G401.6 (cell line): ENCODE measurements around the gene PKD1.

ENCODE experiments used
- FAIRE-seq: peaks from 2 replicates; lab custom pipeline; 2012; peaks lifted over from hg19 to GRCh38; lab: Jason Lieb, UNC

Gene PKD1

DNA sequence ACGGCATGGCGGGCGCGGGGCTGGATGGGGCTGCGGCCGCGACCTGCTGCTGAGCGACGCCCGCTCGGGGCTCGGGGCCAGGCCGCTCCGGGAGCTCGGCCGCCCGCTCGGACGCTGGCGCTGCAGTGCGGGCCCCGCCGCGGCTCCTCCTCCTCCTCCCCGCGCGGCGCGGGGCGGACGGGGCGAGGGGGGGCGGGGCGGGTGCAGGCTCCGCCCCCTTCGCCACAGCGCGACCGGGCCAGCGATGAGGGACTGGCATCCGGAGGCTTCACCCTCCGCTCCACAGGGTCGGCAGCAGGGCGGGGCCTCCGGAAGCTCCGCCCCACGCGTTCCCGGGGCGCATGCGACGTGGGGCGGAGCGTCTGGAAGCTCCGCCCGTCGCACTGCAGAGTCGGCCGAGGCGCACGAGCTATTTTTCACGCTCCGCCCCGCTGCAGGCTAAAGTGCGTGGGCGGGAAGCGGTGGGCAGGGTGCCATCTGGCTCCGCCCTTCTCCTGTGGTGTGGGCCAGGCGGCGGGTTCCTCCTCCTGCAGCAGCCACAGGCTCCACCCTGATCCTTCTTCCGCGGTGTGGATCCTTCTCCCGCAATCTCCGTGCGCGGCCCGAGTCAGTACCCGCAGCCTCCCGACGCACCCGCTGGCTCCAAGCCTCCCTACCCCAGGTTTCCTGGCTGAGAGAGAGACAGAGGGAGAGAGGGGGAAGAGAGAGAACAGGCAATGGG lies at the start of gene PKD1:
Gene PKD1 (minus strand): TSS at position 129 of the 721 bp plus-strand sequence. CDS start 209 bp downstream, outside the sequence.
- peak; percentile 91 for FAIRE-seq

DNA sequence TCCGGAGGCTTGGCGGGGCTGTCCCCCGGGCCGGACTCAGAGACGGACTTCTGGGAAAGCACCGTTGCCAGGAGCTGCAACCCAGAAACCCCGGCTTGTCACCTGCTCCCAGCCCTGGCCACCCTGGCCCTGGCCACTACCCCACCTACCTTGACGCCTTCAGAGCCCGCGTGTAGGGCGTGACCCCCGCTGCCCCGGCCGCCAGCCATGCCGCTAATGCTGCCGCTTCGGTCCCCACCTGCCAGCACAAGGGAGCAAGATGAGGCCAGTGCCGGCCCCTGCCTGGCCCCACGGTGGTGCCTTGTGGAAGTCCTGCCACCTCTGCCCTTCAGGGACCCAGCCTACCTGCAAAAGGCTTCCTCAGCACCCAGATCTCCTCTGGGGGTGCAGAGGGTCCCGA lies 49.3 kb upstream of the PKD1 start:
- FAIRE-seq, result no peak

DNA sequence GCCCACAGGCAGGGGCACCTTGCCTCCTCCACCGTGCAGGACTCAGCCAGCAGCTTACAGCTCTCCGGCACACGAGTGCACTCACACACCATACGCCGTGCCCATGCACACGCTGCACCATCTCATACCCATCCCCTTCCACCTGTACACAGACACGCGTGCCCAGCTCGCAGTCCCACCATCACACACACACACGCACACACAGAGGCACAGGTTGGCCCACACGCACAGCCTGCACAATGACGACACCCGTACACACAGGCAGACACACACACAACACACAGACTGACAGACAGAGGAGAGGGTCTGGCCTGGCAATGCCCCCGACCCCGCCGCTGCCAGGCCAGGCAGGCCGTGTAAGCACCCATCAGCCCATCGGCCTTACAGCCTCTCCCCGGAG lies 48.6 kb upstream of the PKD1 start:
- FAIRE-seq, result no peak

DNA sequence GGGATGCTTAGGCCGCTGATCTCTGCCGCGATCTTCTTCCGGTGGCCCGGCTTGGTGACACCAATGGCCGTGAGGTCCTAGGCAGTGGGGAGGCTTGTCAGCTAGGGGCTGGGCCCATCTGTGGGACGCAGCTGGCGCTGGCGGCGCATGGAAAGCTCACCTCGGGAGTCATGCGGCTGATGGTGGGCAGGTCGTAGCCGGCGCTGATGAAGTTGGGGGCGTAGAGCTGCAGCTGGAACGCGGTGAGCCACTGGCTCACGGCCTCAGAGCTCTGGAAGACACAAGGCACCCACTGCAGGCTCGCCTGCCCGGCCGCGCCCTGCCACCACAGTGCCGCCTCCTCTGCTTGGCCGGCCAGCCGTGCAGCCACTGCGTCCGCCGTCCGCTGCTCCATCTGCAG lies 48.0 kb upstream of the PKD1 start:
- no peak for FAIRE-seq

DNA sequence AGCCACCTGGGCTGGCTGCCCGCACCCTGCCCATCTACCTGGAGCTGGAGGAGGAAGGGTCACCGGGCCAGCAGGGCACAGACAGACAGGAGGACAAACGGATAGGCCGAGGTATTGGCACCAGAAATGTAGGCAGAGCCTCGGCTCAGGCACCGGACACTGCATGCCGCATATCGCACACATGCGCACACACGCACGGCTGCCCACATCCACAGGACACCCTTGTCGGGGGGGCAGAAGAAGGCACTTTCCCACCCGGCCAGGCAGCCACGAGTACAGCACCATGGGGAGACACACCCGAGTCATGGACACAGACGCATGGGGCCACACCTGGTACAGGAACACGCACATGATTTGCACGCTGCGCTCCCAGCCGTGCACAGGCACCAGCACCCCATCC lies 46.3 kb upstream of the PKD1 start:
- FAIRE-seq, result no peak

DNA sequence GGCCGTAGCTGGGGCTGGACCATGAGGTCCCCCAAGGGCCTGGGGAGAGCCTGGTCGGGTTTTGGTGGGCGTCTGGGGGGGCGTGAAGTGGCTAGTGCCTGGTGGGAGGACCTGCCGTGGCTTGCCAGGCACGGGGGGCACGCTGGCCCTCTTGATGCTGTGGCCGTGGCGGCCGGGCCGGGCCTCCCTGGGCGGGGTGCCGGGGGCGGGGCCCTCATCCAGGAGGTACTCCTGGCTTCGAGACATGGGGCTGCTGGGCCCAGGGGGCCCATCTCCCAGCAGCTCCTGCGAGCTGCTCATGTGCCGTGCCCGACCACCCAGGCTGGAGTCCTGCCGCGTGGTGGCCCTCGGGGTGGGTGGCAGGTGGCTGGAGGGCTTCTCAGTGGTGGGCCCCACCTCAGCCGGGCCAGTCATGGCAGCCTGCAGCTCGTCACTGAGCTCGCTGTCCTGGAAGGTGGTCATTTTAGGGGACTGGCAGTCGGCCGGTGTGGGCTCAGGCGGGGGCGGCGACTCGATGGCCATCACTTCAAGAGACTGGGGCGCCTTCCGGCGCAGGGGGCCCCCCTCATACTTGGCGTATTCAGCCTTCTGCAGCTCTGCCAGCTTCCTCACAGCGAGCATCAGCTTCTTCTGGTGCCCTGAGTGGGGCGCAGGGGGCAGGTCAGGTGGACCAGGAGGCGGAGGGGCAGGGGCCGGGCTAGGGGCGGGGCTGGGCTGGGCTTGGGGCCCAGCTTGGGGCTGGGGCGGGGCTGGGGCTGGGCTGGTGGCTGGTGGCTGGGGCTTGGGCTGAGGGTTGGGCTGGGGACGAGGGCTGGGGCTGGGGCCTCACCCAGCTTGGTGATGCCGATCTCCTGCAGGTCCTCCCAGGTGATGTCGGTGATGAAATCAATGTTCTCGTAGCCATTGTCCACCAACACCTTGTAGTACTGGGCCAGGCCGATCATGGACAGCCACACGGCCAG lies 45.5 kb upstream of the PKD1 start:
- no peak for FAIRE-seq

DNA sequence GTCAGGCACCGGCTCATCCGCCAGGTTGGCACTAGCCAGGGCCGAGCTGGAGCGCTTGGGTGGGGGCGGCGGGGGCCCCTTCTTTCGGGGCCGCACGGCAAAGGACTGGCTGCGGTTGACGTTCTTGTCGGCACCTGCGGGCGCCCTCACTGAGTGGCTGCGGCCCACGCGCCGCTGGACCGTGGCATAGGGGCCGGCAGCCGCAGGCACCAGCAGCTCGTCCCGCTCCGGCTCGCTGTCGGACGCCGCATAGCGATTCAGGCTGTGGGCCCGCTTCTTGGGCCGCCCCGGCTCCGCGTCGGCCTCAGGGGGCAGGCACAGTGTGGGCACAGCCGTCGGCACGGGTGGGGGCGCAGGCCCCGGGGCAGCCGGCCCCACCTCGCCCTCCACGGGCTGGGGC lies 44.8 kb upstream of the PKD1 start:
- FAIRE-seq, result no peak

DNA sequence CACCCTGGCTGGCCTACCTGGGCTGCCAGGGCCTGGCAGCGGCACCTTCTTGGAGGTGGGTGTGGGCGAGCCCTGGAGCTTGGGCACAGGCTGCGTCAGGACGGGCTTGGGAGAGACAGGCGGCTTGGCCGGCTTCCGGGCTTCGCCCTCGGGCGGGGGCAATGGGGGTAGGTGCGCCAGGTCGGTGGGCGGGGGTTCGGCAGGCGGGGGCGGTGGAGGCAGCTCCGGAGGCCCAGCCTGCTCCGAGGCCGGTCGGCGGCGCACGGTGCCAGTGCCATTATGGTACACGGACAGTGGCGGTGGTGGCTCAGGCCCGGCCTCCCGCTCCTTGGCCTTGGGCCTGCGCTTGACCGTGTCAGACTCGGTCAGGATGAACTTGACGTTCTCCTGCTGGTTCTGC lies 43.9 kb upstream of the PKD1 start:
- no peak for FAIRE-seq

DNA sequence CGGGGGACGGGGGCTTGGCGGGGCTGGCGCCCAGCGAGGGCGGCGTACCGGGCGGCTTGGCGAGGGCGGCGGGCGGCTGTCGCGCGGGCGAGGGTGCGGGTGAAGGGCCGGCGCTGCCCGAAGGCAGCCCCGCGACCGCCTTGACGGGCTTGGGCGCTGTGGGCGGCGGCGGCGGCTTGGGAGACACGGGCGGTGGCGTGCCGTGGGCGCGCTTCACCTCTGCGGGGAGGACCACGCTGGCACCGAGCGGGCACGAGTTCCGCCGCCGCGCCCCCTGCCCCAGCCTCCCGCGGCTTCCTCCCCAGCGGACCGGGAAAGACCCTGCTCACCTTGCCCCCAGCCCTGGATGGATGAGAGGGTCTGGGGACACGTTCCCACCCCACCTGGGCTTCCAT lies 43.4 kb upstream of the PKD1 start:
- FAIRE-seq, result no peak

DNA sequence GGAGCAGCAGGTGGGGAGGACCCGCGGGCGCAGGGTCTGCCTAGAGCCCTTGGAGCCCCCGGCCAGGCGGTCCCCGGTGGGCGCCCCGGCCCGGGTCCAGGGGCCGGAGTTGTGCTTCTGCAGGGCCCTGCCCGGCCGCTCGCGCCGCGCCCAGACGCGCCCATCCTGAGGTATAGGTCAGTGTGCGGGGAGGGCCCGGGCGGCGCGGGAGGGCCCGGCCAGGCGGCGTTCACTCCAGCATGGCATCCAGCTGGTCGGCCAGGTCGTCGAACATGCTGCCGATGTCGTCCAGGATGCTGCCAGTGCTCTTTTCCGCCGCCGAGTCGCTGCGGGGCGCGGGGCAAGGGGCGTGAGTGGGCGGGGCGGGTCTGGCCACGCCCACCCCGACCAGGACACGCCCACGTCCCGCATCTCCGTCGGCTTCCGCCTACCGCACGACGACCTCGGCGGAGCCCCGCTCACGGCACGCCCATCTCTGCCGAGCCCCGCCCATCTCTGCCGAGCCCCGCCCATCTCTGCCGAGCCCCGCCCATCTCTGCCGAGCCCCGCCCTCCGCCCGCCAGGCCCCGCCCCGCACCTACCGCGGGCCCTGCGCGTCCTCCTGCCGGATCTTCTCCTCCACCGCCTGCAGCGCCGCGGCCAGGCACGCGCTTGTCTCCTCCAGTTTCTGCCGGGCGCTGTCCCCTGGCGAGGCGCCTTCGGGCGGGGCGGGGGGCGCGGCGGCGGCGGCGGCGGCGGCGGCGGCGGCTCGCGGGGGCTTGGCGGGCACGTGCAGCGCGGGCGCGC lies 42.8 kb upstream of the PKD1 start:
- no peak for FAIRE-seq

DNA sequence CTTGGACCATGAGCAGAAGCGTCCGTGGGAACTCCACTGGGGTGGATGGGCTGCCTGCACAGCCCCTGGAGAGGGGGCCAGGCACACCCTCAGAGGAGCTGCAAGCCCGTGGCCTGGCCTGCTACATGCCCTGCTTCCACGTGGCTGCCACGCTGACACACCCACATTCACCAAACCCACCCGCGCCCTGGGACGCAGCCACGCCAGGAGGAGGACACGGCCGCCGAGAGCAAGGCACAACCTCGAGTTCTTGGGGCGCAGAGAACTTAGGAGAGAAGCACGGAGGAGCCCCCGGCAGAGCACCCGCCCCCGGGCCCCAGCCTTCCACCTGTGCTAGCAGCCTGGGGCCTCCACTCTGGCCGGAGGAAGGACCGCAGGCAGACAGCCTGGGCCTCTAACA lies 41.9 kb upstream of the PKD1 start:
- no peak for FAIRE-seq

DNA sequence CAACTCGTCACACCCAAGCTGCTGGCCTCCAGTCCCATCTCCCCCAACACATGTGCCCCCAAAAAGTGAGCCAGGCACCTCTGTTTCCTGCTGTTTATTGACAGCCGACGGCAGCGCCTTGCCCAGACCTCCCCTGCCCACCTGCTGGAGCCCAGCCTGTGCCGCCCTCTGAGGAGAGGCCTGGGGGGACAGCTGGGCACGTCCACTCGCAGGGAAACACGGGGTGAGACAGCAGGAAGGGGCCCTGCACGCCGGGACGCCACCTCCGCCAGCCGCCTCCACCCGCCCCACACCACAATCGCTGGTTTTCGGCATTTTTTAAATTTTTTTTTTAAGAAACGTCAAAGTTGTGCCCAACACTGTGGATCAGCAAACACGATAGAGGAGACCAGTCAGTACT lies 41.4 kb upstream of the PKD1 start:
- no peak for FAIRE-seq

DNA sequence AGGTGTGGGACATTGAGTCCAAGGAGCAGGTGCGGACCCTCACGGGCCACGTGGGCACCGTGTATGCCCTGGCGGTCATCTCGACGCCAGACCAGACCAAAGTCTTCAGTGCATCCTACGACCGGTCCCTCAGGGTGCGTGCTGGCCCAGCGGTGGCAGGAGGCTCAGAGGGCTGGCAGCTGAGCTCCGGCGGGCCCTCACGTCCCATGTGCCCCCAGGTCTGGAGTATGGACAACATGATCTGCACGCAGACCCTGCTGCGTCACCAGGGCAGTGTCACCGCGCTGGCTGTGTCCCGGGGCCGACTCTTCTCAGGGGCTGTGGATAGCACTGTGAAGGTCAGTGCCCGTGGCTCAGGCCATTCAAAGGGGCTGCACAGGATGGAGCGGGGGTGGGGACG lies 40.3 kb upstream of the PKD1 start:
- FAIRE-seq, result no peak

DNA sequence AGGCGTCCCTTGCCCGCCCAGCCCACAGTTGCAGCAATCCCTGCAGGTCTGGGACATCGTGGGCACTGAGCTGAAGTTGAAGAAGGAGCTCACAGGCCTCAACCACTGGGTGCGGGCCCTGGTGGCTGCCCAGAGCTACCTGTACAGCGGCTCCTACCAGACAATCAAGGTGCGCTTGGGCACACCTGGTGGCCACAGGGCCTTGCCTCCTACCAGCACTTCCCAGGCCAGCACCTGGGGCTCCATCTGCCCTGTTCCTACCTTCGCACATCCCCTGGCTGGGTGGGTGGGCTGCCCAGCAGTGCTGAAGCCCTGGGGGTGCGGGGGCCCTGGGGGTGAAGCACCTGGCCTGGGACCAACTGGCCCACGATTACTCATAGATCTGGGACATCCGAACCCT lies 39.8 kb upstream of the PKD1 start:
- FAIRE-seq, result no peak

DNA sequence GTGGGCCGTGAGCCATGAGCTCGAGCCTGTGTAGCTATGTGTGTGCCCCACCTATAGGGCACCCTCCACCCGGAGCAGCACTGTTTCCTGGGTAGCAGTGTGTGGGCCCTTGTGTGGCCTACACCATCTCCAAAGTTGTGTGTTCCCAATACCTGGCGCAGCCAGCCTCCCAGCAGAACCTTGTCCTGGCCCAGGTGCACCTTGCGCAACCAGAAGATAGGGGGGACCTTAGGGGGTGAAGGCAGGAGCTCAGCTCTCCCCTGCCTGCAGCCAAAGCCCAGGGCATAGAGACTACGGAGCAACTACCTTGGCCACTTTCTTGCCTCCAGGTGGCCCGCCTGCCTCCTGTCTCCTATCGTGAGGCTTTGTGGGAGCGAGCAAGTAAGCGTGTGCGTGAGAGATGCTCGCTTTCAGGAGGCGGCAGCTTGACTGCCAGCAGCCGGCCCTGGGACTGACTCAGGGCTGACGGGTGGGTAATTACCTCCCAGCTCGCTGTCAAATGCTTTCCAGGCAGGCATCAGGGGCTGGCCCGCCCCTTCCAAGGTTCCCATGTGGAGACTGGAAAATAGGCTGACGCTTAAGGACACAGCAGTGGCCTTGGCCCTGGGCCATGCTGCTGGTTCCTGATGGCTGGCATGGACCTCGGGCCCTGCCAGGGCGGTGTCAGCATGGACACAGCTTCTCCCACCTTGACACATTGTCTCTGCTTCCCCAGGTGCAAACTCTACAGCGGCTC lies 38.9 kb upstream of the PKD1 start:
- FAIRE-seq, result no peak

DNA sequence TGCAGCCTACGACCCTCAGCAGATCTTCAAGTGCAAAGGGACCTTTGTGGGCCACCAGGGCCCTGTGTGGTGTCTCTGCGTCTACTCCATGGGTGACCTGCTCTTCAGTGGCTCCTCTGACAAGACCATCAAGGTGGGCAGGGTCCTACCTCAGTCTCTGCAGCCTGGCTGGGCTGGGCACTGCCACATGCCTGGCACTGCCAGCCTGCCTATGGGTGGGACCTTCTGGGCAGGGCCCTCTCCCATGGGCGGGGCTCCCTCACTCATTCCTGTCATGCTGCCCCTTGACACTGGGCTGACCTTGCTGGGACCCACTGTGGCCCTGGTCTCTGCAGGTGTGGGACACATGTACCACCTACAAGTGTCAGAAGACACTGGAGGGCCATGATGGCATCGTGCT lies 38.2 kb upstream of the PKD1 start:
- no peak for FAIRE-seq

DNA sequence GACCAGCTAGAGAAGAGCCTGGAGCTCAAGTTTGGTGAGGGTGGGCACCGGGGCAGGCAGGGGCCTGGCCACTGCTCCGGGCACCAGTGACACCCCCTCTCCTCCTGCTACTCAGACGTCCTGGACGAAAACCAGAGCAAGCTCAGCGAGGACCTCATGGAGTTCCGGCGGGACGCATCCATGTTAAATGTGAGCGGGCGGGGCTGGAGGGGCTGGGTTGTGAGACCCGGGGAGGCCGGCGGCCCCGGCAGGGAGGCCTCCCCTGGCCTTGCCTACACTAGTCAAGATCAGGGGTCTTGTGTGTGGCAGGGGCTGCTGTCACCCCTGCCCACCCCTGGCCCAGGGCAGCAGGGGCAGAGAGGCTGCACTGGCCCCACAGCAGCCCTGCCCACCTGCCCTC lies 37.7 kb upstream of the PKD1 start:
- FAIRE-seq, result no peak

DNA sequence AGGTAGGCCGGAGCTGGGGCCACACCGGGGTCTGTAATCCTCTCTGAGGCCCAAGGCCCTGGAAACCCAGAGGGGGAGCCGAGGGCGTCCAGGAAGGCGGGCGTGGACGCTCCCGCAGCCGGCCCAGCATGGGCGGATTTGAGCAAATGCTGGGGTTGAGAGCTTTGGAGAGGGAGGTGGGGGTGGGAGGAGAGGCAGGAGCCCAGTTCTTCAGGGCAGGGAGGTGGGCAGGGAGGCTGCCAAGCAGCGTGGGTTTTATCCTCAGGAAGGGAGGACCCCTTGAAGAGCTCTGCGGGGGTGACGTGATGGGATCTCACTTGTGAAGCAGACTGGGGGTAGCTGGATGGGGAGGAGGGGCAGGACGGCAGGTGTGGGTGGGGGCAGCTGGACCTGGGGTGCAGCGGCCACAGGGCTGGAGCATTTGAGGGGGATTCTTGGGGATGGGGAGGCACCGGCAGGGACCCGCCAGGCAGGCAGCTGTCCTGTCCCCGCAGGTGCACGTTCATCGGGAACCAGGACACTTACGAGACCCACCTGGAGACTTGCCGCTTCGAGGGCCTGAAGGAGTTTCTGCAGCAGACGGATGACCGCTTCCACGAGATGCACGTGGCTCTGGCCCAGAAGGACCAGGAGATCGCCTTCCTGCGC lies 37.1 kb upstream of the PKD1 start:
- no peak for FAIRE-seq

DNA sequence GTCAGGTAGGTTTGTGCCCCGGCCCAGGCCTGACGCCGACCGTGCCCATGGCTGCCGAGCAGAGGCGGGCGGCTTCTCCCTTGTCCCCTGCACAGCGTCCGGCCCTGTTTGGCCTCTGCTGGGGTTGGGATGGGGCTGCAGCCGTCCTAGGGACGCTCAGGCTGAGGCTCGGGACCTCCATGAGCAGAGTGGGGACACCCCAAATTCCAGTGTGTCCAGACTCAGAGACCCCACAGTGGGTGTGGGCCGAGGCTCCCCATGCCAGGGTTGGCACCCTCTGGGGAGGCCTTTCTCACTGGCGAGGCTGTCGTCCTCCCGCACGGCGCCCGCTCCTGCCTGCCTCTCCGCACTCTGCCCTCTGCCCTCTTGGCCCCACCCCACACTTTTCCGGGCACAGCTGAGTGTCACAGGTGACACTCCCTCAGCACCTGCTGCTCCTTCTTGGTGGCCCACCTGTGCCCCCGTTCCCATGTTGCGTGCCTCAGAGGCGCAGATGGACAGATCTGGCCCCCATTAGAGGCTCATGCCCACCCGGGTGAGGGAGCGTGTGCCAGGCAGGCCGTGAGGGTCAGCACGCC lies 36.0 kb upstream of the PKD1 start:
- no peak for FAIRE-seq

DNA sequence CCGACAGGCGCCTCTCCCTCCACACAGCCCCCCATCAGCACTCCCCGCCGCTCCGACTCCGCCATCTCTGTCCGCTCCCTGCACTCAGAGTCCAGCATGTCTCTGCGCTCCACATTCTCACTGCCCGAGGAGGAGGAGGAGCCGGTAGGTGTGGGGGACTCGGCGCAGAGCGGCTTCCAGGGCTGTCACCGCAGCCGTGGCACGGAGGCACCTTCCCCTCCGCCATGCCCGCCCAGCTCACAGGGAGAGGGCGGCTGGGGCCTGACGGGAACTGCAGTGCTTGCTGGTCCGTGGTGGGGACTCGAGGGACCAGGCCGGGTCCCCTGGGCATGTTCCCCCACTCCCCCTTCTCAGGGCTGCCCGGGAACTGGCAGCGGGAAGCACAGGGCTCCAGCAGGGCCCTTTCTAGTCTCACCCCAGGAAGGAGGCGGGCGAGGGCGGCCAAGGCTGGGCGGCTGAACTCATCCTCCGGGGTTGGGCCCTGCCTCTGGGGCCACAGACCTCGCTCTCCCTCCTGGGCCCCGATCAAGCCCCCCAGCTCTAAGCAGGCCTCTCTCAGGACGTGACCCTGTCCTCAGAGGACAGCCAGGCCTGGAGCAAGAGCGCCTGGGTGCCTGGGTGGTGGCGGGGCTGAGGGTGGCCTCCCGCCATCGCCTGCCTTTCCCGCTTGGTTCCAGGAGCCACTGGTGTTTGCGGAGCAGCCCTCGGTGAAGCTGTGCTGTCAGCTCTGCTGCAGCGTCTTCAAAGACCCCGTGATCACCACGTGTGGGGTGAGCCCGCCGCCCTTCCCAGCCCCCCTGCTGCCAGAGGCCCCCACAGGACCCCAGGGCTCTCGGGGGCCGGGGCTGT lies 35.1 kb upstream of the PKD1 start:
- no peak for FAIRE-seq
